Mesothelial cell of epicardium (in vitro differentiated cells): ENCODE results near the gene SFI1. TPM values are rescaled to one million over a fixed set of nuclear protein-coding genes. Genes with fewer than 3 reads are reported as not detected.

Experiments
- DNase-seq, 2 experiments: peaks; one replicate each; pipeline ENCODE4 v3.0.0; 2021; ENCODE audit warnings: low spot score in 2 of 2; ENCODE audit not compliant: unreplicated experiment in 2 of 2
- H3K27ac Mint-ChIP-seq: 2 replicates; pipeline ENCODE4 v1.8.0; 2021; ENCODE audit warnings: mixed read lengths
- H3K27me3 Mint-ChIP-seq: 2 replicates; pipeline ENCODE4 v1.8.0; 2021; ENCODE audit warnings: low read depth, mixed read lengths
- H3K36me3 Mint-ChIP-seq: 2 replicates; pipeline ENCODE4 v1.8.0; 2021; ENCODE audit warnings: mixed read lengths
- H3K4me1 Mint-ChIP-seq: 2 replicates; pipeline ENCODE4 v1.8.0; 2021; ENCODE audit warnings: mixed read lengths
- H3K4me3 Mint-ChIP-seq: 2 replicates; pipeline ENCODE4 v1.8.0; 2021; ENCODE audit warnings: mild to moderate bottlenecking, moderate library complexity, mixed read lengths
- H3K9me3 Mint-ChIP-seq: 2 replicates; pipeline ENCODE4 v1.8.0; 2021; ENCODE audit warnings: mixed read lengths
- CTCF ChIP-seq: fragments of 200-600 bp; sonication (generic); IDR thresholded peaks from one replicate; pipeline ENCODE4 v1.5.0; 2021; ENCODE audit warnings: antibody characterized with exemption; ENCODE audit not compliant: unreplicated experiment
- total RNA-seq: library from RNA; stranded (reverse); gene quantifications from 3 replicates; pipeline ENCODE4 v1.2.1, GENCODE V29; 2021

The SFI1 gene
- total RNA-seq, 1 donor from 2014 or later, result 45.7 TPM

- H3K27ac Mint-ChIP-seq, result no peak overlapping the region
- H3K9me3 Mint-ChIP-seq, result no peaks in the 10 kb centered on the region
- TF ChIP-seq CTCF, result no peak
- H3K4me3 Mint-ChIP-seq, result no peak overlapping the region
- no peak for DNase-seq
- H3K27me3 Mint-ChIP-seq, result no peaks in the 10 kb centered on the region
- H3K36me3 Mint-ChIP-seq, result no peaks in the 10 kb centered on the region
- peaks cover 8% of the 10 kb centered on the region for H3K4me1 Mint-ChIP-seq
Measured at GRCh38 chr22:31635638-31636306, 139.4 kb downstream of the SFI1 start.

- Mint-ChIP-seq H3K36me3 (peaks cover 6% of the 10 kb centered on the region), H3K9me3 (no peaks in the 10 kb centered on the region), H3K27me3 (no peaks in the 10 kb centered on the region), H3K27ac (no peak overlapping the region), H3K4me1 (peaks cover 2% of the 10 kb centered on the region), H3K4me3 (no peak overlapping the region)
- no peak for TF ChIP-seq CTCF
- DNase-seq, result no peak
Measured at GRCh38 chr22:31637447-31637890, 141.1 kb downstream of the SFI1 start.

DNA sequence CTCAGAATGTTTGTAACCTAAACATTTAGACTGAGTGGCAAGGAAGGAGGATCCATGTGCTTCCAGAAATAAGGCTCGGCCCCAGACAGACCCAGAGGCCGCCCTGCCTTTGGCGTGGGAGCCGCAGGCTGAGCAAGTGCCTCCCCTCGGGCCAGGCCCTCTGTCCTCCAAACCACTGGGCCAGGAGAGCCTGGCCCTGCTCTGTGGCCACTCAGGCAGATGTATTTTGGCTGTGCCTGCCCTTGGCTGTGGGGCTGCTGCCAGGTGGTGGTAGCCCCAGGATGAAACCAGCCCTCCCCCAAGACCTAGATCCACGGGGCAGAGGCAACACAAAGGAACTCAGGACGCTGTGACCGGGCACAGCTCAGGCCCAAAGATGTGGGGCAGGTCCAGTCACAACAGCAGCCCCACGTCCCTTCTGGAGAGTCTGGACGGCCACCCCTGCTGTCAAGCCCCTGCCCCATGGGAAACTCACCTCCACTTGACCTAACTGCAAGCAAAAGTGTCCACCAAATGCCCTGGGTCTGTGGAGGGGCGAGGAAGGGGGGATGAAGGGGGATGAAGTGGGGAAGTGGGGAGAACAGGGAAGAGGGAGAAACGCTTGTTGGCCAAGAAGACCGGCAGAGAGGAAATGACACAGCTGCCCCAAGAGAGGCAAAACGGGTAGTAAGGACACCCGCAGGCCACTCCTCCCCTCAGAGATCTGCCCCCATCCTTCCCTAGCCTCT lies 141.7 kb downstream of the SFI1 start:
- H3K9me3 Mint-ChIP-seq, result no peaks in the 10 kb centered on the region
- peaks cover 2% of the 10 kb centered on the region for H3K4me1 Mint-ChIP-seq
- TF ChIP-seq CTCF, result no peak
- H3K4me3 Mint-ChIP-seq, result no peak overlapping the region
- peaks cover 6% of the 10 kb centered on the region for H3K36me3 Mint-ChIP-seq
- no peak for DNase-seq
- H3K27me3 Mint-ChIP-seq, result no peaks in the 10 kb centered on the region
- no peak overlapping the region for H3K27ac Mint-ChIP-seq

- Mint-ChIP-seq H3K4me1 (no peaks in the 10 kb centered on the region), H3K4me3 (no peak overlapping the region), H3K27me3 (no peaks in the 10 kb centered on the region), H3K27ac (peak overlapping the region; percentile 30), H3K36me3 (peaks cover 14% of the 10 kb centered on the region), H3K9me3 (no peaks in the 10 kb centered on the region)
- TF ChIP-seq CTCF, result no peak
- no peak for DNase-seq
Measured at GRCh38 chr22:31639436-31640039, 143.2 kb downstream of the SFI1 start.

- peak overlapping the region; percentile 89 for H3K27ac Mint-ChIP-seq
- H3K27me3 Mint-ChIP-seq, result no peaks in the 10 kb centered on the region
- no peaks in the 10 kb centered on the region for H3K9me3 Mint-ChIP-seq
- peaks cover 6% of the 10 kb centered on the region for H3K4me1 Mint-ChIP-seq
- no peak overlapping the region for H3K4me3 Mint-ChIP-seq
- no peak for TF ChIP-seq CTCF
- peaks cover 21% of the 10 kb centered on the region for H3K36me3 Mint-ChIP-seq
- DNase-seq, result no peak
Measured at GRCh38 chr22:31646186-31647019, 150.1 kb downstream of the SFI1 start.
